ENCODE results near the gene BMERB1.

The BMERB1 gene

DNA sequence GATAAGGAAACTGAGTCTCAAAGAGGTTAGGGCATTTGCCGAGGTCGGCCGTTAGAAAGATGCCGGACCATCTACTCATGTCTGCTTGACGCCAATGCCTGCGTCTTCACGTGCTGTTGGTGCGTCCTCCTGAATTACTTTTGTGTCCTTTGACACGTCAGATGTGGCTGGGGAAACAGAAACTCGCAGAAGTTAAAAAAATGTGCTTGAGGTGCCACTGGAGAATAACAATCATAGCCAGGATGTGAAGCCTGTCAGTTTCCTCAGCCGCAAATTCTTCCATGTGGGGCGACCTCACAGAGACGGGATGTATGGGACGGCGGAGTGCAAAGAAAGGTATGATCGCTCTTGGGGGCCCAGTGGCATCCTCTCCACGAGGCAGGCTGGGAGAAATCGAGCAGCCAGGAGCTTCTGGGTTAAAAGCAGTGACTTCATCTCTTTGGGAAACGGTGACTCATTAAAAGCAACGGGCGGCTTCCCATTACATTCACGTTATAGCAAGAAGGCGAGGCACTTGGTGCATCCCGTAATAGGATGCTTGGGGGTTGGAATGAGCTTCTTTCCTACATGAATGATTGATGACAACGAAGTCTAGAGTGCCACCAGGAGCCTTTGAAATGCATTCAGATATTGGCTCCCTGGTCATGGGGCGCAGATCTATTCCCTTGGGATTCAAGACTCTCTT is 67.8 kb downstream of the BMERB1 start:
- no peak for DNase-seq

DNA sequence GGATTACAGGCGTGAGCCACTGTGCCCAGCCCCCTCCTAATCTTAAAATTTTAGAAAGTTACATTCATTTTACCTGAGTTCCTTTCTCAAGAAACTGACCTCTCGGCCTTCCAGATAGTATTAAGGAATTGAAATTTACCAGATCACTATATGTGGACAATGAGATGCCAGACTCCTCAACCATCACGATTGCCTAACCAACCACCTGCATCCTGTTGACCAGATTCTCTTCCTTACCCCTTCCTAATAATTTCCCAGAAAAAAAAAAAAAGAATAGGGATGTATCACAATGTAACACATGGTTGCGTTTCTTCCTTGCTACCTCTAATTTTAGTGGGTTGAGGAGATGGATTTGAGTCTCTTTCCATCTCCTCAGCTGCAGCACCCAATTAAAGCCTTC is 72.1 kb downstream of the BMERB1 start:
- no peak for DNase-seq

DNA sequence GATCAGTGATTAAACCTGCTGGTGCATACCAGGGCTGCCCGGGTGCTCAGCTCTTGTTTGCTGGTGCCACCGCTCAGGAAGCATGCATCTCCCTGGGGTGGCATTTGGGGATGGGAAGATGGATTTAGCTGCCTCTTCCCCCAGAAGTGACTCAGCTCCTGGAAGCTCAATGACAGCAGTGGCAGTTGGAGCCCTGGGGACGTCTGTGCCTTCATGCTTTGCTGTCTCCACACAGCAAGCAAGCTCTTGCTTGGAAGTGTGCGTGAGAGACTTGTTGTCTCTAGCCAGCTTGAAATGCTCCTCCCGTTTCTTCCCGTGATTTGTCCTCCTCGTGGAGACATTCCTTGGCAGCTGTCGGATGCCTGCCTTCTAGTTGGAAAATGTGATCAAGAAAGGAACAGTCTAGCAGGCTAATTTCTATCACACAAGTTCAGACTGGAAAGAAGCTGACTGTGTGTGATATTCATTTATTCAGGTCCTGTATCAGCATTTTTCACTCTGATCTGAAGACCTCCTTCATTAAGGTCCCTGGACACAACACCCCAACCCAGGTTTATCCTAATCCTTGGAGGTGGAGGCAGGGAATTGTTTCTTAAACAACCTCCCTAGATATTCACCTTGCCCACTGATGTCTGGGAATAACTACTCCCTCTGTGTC is 73.0 kb downstream of the BMERB1 start:
- no peak for DNase-seq

DNA sequence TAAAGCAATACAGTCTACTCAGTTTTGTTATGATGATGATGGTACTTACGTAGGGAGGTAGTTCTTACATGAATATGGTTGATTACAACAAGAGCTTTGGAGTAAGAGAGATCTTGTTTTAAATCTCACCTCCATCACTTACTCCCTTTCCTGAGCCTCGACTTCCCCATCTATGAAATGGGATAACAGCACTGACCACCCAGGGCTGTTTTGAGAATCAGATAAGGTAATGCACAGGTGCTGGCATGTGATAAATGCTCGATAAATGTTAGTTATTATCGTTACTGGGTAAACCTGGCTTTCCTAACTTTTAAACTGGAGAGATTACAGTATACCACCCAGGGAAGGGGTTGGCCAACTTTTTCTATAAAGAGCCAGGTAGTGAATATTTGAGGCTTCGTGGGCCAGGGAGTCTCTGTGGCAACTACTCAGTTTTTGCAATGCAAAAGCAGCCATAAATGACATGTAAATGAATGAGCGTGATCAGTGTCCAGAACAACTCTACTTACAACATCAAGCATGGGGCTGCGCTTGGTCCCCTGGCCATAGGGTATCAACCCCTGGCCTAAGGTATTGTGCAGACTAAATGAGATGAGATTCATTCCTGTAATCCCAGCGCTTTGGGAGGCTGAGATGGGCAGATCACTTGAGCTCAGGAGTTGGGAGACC is 73.7 kb downstream of the BMERB1 start:
- no peak for DNase-seq

DNA sequence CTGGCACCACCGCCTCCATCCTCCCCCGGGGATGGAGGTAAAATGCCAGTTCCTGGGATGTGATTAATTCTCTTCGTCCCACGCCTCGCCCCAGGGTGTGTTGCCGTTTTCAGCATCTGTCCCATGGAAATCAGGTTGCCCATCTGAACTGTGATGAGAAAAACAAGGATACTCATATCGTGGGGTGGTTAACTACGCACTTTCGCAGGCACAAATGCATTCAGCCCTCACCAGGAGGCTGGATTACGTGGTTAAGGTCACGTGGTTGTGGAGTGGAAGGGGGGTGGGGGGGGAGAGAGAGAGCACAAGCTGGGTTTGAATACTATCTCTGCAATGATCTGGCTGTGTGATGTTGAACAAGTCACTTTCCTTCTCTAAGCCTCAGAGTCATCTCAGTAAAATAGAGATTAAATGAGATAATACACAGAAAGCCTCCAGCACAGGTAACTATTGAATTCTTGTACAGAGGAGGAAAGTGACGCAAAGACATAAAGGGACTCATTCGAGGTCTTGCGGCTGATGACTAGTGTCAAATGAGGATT is 74.7 kb downstream of the BMERB1 start:
- DNase-seq: no peak

DNA sequence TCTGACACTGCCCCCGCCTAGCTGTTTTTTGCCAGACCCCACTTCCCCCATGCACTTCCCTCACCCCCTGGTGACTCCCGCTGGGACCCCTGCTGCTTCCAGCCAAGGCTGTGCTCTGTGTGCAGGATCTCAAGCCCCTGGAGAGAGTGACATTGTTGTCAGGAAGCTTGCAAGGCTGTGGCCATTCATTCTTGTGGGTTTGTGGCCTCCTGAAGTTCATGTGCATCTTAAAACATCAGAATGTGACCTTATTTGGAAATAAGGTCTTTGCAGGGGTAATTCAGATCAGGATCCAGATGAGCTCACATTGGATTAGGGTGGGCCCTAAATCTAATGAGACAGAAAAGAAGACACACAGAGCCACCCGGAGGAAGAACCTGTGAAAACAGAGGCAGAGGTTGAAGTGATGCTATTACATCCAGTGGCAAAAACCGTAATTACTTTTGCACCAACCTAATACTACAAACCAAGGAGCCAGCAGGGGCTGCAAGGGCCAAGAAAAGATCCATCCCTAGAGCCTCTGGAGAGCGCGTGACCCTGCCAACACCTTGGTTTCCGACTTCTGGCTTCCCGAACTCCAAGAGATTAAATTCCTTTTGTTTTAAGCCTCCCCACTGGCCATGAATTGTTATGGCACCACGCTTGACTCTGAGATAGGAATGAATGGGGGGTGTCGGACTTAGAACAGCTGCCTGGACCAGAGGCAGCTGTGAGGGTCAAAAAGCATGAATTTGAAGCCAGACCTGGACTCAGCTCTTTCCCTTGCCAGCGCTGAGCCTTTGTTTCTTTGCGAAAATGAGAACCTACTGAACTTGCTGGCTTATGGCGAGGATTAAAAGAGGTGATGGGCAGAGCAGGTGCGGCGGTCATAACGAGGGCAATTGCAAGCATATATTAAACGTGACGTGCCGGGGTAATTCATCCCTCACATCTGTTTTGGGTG is 75.5 kb downstream of the BMERB1 start:
- no peak for DNase-seq

DNA sequence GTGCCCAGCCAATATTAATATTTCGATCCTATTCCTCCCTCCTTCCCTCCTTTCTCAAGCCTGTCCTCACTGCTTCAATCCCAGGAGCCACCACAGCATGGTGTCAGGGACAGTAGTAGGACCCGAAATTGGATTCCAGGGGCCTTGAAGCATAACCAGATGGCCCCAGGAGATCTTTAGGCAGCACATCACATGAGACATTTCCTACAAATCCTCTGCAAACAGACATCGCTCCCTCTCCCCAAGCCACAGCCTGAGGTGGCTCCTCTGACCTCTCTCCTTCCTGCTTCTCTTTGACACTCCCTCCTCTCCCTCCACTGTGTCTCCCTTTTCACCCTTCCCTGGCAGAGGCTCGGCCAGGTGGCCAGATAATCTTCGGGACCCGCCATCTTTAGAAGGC is 76.6 kb downstream of the BMERB1 start:
- no peak for DNase-seq

DNA sequence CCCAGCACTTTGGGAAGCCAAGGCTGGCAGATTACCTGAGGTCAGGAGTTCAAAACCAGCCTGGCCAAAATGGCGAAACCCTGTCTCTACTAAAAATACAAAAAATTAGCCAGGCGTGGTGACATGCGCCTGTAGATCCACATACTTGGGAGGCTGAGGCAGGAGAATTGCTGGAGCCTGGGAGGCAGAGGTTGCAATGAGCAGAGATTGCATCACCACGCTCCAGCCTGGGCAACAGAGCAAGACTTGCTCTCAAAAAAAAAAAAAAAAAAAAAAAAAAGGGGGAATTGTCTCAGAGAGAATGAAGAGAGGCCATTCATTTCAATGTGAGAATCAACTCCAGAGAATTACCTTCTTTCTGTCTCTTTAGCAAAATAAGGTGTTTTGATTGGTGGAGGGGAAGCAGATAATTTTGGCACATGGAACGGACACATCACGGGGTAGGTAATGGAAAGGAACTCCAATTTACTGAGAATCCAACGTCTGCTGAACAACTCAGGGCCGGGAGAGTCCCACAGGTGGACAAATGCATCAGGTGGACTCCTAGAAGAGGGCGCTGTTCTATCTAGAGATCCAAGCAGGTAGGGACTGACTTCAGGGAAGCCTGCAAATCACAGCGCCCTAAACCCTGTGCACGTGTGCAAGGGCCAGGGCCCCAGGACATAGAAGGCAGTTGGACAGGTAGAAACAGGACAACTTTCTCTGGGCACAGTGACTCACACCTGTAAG is 77.5 kb downstream of the BMERB1 start:
- DNase-seq: no peak

DNA sequence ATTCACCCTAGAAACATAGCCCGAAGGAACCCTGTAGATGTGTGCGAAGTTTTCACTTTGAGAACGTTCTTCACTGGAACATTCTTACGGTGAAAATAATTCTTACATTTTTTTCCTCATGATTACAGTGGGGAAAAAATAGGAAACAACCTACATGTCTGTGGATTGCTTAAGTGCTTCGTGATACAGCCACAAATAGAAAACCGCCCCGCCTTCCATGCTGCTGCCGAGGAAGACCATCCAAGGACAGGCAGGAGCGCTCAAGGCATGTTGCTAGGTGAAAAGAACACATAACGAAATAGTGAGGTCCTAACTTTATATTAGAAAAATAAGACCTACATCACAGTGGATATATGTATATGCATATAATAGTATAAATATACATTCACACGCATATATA is 78.8 kb downstream of the BMERB1 start:
- DNase-seq: no peak

DNA sequence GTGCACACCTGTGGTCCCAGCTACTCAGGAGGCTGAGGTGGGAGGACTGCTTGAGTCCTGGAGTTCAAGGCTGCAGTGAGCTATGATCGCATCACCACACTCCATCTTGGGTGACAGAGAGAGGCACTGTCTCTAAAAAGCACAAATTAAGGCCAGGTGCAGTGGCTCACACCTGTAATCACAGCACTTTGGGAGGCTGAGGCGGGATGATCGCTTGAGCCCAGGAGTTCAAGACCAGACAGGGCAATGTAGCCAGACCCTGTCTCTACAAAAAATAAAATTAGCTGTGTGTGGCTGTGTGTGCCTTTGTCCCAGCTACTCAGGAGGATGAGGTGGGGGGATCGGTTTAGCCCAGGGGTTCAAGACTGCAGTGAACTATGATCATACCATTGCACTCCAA is 81.6 kb downstream of the BMERB1 start:
- DNase-seq: no peak

DNA sequence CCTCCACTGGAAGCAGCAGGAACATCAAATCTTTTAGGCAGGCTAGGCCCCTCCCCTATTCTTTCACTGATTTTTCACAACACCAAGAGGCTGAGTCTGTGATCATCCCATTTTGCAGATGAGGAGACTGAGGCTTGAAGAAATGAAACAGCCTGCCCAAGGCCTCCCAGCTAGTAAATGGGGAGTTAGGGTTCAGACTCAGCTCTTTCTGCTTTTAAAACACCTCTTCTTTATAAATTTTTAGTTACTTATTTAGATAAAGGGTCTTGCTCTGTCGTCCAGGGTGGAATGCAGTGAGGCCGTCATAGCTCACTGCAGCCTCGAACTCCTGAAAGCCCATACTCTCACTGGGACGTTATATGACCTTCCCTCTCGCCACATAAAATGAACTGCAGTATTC is 82.2 kb downstream of the BMERB1 start:
- no peak for DNase-seq

DNA sequence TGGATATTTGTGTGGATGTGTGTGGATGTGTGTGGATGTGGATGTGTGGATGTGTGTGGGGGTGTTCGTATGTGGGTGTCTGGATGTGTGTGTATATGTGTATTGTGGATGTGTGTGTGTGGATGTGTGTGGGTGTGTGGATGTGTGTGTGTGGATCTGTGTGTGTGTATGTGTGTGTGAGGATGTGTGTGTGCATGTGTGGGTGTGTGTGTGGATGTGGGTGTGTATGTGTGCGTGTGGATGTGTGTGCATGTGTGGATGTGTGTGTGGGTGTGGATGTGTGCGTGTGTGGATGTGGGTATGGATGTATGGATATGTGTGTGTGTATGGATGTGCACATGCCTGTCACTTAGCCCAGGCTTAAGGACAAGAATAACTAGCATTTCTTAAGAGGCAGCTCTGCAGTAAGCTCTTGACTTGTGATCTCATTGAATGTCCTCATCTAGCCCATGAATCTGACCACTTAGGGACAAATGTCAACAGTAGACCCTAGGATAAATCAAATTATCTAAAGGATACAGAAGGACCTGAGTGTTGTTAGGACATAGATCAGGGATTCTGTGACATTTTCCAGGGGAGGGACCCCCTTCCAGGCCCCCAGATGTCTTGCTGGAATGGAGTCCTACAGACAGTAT is 83.5 kb downstream of the BMERB1 start:
- no peak for DNase-seq

DNA sequence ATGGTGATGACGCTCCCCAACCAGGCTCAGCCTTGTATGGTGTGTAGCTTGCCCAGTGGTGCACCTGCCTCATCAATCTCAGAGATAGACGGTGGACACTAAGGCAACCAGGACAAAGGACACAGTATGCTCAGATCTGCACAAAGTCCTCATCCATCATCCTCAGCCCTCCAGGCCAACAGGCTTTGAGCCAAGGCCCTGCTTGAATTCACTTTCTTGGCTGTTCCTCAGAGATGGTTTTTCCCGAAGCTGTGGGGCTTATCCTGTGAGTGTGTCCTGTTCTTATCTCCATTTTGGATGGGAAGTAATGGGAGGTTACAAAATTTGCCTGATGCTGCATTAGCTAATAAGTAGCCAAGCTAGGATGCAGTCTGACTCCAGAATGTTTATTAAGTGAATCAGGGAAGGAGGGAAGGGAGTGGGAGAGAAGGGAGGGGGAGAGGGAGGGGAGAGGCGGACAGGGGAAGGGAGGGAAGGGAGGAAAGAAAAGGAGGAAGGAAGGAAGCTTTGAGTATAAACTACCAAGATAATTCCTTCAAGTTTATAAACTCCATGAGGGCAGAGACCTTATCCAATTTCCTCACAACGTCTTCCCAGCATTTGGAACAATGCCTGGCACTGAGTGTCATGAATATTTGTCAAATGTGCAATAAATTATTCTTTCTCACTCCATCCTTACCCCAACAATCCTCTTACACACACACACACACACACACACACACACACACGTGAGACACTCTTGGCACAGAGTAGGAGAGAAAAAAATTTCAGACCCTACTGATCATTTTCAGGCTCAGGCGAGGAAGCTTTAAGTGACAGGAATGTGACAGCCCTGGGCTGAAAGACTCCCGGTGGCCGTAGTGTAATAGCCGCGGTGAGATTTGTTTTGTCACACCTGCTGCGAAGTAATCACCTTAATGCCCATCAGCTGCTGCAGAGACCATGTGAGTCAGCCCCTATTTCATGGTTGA is 84.3 kb downstream of the BMERB1 start:
- DNase-seq: no peak

DNA sequence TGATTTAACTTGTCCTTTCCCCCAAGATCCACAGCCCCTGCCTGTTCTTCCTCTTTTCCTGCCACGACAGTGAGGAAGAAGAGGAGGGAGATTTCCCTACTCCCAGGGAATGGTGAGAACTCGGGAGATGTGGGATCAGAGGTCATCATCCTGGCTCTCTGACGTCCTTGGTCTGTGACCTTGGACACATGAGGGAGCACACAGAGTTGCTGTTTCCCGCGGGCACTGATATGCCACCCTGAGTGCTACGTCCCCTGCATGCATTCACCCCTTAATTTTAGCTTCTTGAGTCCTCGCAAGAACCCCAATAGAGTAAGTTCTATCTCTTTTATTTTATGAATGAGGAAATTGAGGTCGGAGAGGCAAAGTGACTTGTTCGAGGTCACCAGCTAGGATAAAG is 85.4 kb downstream of the BMERB1 start:
- DNase-seq: no peak

DNA sequence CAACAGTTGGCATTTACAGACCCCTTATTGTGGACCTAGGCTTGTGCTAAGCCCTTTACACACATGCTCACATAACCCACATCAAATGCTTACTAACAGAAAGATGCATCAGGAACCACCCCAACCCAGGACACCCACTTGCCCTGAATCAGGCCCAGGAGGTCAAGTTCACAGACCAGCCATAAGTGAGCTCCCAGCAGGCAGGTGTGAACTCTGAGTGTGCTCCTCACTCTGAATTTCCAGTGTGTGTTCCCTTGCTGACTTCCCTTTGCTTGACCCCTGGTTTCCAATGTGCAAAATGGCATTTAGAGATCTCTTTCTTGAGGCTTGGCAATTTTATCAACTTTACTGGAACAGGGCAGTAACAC is 87.0 kb downstream of the BMERB1 start:
- no peak for DNase-seq

DNA sequence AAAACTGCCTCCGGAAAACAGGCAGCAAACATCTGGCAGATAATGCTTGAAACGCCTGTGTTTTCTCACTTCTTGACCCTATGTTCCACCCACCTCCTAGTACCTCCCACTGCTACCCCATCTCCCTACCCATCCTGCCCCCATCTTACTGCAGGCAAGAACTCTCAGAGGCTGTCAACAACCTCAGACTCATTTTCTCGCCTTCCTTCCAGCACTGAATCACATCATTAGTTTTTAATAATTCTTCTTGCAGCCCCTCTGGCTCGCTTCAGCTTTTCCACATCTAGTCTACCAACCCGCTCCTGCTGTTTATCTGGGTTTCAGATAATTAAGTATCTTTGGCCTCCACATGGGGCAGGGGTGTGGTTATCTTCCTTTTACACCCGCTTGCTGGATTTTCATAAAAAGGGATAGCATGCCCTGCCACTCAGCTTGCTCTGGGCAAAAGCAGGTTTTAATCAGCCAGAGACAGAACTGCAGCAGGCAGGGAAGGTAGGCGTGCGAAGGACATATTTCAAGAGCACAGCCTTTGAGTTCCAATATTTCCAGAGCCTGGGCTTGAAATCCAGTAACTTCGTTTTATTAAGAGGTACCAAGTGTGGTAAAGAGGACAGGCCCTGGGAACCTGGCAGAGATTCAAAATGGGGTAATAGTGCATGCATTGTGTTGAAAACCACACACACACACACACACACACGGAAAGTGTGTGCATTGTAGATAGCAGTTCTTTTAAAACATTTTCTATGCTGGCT is 87.5 kb downstream of the BMERB1 start:
- no peak for DNase-seq

DNA sequence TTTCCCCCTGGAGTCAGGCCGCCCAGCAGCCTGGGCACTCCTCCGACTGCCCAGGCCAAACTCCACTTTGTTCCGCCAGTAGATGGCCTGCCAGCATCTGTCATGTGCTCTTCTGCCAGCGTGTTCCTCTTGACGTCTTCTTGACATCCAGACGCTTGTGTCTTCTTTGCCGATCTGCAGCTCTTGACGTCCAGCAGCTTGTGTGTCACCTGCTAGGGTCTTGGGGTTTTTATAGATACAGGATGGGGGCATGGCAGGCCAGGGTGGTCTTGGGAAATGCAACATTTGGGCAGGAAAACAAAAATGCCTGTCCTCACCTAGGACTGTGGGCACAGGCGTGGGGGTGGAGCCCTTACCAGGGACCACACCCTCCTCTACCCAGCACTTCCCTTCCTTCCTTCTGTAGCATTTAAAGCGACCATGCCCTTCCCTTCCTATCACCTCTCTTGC is 88.7 kb downstream of the BMERB1 start:
- no peak for DNase-seq

DNA sequence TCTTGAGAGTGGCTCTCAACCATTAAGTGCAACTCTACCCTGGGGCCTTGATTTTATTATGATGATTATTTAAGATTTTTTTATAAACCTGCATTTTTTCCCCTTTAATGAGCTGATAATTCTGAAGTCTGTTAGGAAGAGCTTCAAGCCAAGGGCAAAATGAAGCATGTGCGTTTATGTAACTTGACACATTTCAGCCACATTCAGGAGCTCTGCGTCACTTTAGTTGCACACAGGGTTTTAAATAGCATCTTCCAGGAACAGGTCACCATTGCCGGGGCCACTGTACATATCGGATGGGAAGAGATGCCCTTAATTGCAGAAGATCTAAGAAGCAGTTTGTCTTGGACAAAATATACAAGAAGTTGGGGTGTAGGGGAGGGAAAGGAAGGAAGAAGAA is 89.6 kb downstream of the BMERB1 start:
- DNase-seq: no peak

DNA sequence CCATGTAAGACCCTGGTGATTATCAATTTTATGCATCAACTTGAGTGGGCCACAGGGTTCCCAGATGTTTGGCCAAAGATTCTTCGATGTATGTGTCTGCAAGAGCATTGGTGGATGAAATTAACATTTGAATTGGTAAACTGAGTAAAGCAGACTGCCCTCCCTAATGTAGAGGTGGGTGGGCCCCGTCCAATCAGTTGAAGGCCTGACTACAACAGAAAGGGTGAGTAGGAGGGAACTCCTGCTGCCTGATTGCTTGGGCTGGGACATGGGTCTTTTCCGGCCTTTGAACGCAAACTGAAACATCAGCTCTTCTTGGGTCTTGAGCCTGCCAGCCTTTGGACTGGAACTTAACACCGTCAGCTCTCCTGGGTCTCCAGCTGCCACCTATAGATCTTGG is 90.6 kb downstream of the BMERB1 start:
- DNase-seq: no peak

DNA sequence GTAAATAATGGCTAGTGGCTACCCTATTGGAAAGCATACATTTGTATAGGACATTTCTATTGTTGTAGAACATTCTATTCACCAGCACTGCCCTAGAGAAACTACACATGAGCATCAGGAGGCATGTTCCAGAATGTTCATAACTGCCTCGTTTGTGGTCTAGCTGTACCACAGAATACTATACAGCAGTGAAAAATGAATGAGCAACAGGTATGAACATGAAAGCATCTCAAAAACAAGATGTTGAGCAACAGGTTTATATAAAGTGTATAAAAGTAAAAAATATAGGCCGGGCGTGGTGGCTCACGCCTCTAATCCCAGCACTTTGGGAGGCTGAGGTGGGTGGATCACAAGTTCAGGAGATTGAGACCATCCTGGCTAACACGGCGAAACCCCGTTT is 91.7 kb downstream of the BMERB1 start:
- DNase-seq: no peak
